Right ventricle myocardium inferior (tissue), 1 donor: ENCODE measurements around the gene RRP9. TPM values are rescaled to one million over a fixed set of nuclear protein-coding genes. Genes with fewer than 3 reads are reported as not detected.
"Not testable (repeated sequence)": the region's sequence is repeated elsewhere in the genome, so short reads cannot be mapped to it uniquely, and the experiment has no call there.

Experiments used
- ATAC-seq: fragments of 200-7000 bp; cut with Tn5 transposase; one replicate; pipeline ENCODE4 v1.9.1; 2020; ENCODE audit warnings: mild to moderate bottlenecking, moderate library complexity
- DNase-seq: peaks from one replicate; pipeline ENCODE4 v3.0.0; 2021; ENCODE audit errors: missing footprints
- intact Hi-C: fragments of 100-400 bp; cut with DNase I; formaldehyde crosslinking; loops from one replicate; pipeline ENCODE4 v1.11.0; 2022
- long read RNA-seq: library from polyadenylated mRNA; unstranded; transcript quantifications from one replicate; pipeline ENCODE4 v2.0.0, GENCODE V29; 2021
- total RNA-seq: library from RNA; stranded (reverse); fragmentation: NEBNext Ultra II Directional; extraction: Animal tissue kit (Norgen Biotek cat#: 25700); gene quantifications from one replicate; pipeline ENCODE4 v1.2.1, GENCODE V29; 2021
- donor health status: DM: no; HTN: yes; CAD: no; lungs with severe emphysema.

RRP9 gene
- total RNA-seq: 7.7 TPM
- long read RNA-seq, transcript RRP9-201 (15 exons, 1,578 nt): major isoform, 11 of 12 reads
- long read RNA-seq, partial matches to known transcripts: 0 of 12 reads
- long read RNA-seq, other reads (novel, unspliced or antisense): 1 of 12 reads

GRCh38 chr3:51941798-51942602 lies at the start of gene RRP9, which contains the start of gene PARP3:
Gene RRP9, minus strand, starts transcription at chr3:51941904. Its CDS starts 37 bp downstream, at chr3:51941867.
Gene PARP3, plus strand, starts transcription at chr3:51942363. Its CDS starts 993 bp downstream, at chr3:51943356.
- ATAC-seq (peak; percentile 96), DNase-seq (peak; percentile 100)
- intact Hi-C loops: loop anchor here (1.0 to 5.0 kb wide), 4 partner anchors 32 to 200 kb away; partner anchors contain the start of genes ABHD14B, DUSP7 and RPL29

GRCh38 chr3:51990501-51990971 lies 48.8 kb upstream of the RRP9 start:
- peak; percentile 64 for DNase-seq

GRCh38 chr3:51988286-51989146 lies 46.8 kb upstream of the RRP9 start:
- ATAC-seq (no peak), DNase-seq (peak; percentile 64)
- intact Hi-C loops: no loop called here

More at GRCh38 chr3:51990501-51990971, 48.8 kb upstream of the RRP9 start:
- ATAC-seq, intact Hi-C loops: not testable (repeated sequence)

GRCh38 chr3:51987568-51987967 lies 45.9 kb upstream of the RRP9 start:
- ATAC-seq: no peak
- intact Hi-C loops: no loop called here
- peak; percentile 50 for DNase-seq

GRCh38 chr3:51986010-51986947 lies 44.6 kb upstream of the RRP9 start:
- intact Hi-C loops: no loop called here
- DNase-seq (peak; percentile 53), ATAC-seq (no peak)

GRCh38 chr3:51985063-51985462 lies 43.4 kb upstream of the RRP9 start:
- DNase-seq (peak; percentile 49), ATAC-seq (no peak)
- intact Hi-C loops: no loop called here

GRCh38 chr3:51984269-51984647 lies 42.6 kb upstream of the RRP9 start:
- ATAC-seq (no peak), DNase-seq (peak; percentile 1)
- intact Hi-C loops: no loop called here

- intact Hi-C loops: no loop called here
- ATAC-seq (no peak), DNase-seq (peak; percentile 42)
Measured at GRCh38 chr3:51983578-51984268, 42.0 kb upstream of the RRP9 start.

GRCh38 chr3:51982838-51983577 lies 41.3 kb upstream of the RRP9 start, which contains the start of gene ACY1:
Gene ACY1, plus strand, starts transcription at chr3:51983535. Its CDS starts 530 bp downstream, at chr3:51984065.
- intact Hi-C loops: no loop called here
- ATAC-seq (peak; percentile 95), DNase-seq (peak; percentile 93)

GRCh38 chr3:51982352-51982837 lies 40.7 kb upstream of the RRP9 start:
- ATAC-seq (peak; percentile 11), DNase-seq (peak; percentile 64)
- intact Hi-C loops: no loop called here

- peak; percentile 42 for DNase-seq
- no peak for ATAC-seq
- intact Hi-C loops: no loop called here
Measured at GRCh38 chr3:51980253-51980652, 38.5 kb upstream of the RRP9 start.

GRCh38 chr3:51978143-51978502 lies 36.4 kb upstream of the RRP9 start:
- intact Hi-C loops: loop anchor here (10.0 kb wide), 1 partner anchor 427 kb away; no protein-coding TSS in a partner anchor
- no peak for ATAC-seq
- no peak for DNase-seq

- ATAC-seq (no peak), DNase-seq (peak; percentile 56)
- intact Hi-C loops: loop anchor here (10.0 kb wide), 1 partner anchor 427 kb away; no protein-coding TSS in a partner anchor
Measured at GRCh38 chr3:51977446-51978142, 35.9 kb upstream of the RRP9 start.

- intact Hi-C loops: loop anchor here (10.0 kb wide), 1 partner anchor 429 kb away; no protein-coding TSS in a partner anchor
- no peak for ATAC-seq
- DNase-seq: peak; percentile 90
Measured at GRCh38 chr3:51975852-51976549, 34.3 kb upstream of the RRP9 start.
